DND-41 (cell line): ENCODE measurements around the gene NAGA.

Experiments
- EZH2 ChIP-seq: IDR thresholded peaks from 3 replicates; pipeline ENCODE4 v1.6.1; 2012; ENCODE audit warnings: borderline replicate concordance, low read depth, mild to moderate bottlenecking, moderate library complexity, low read length, inconsistent platforms; ENCODE audit not compliant: severe bottlenecking
- TF ChIP-seq, protein P1 (sequence below): IDR thresholded peaks from 2 replicates; pipeline ENCODE4 v1.5.1; 2012; ENCODE audit warnings: borderline replicate concordance, low read length, moderate library complexity, mild to moderate bottlenecking; ENCODE audit not compliant: poor library complexity, severe bottlenecking; ENCODE audit errors: extremely low read depth

GRCh38 chr22:42108848-42109247 is 38.2 kb upstream of the NAGA start:
- TF ChIP-seq, protein P1, sequence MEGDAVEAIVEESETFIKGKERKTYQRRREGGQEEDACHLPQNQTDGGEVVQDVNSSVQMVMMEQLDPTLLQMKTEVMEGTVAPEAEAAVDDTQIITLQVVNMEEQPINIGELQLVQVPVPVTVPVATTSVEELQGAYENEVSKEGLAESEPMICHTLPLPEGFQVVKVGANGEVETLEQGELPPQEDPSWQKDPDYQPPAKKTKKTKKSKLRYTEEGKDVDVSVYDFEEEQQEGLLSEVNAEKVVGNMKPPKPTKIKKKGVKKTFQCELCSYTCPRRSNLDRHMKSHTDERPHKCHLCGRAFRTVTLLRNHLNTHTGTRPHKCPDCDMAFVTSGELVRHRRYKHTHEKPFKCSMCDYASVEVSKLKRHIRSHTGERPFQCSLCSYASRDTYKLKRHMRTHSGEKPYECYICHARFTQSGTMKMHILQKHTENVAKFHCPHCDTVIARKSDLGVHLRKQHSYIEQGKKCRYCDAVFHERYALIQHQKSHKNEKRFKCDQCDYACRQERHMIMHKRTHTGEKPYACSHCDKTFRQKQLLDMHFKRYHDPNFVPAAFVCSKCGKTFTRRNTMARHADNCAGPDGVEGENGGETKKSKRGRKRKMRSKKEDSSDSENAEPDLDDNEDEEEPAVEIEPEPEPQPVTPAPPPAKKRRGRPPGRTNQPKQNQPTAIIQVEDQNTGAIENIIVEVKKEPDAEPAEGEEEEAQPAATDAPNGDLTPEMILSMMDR: no peak
- no peak for TF ChIP-seq EZH2
